Measurements from ENCODE around the gene EEPD1. TPM values are rescaled to one million over a fixed set of nuclear protein-coding genes. Genes with fewer than 3 reads are reported as not detected.

The EEPD1 gene
- total RNA-seq, 1 donor from 2014 or later, result 19.3 TPM

DNA sequence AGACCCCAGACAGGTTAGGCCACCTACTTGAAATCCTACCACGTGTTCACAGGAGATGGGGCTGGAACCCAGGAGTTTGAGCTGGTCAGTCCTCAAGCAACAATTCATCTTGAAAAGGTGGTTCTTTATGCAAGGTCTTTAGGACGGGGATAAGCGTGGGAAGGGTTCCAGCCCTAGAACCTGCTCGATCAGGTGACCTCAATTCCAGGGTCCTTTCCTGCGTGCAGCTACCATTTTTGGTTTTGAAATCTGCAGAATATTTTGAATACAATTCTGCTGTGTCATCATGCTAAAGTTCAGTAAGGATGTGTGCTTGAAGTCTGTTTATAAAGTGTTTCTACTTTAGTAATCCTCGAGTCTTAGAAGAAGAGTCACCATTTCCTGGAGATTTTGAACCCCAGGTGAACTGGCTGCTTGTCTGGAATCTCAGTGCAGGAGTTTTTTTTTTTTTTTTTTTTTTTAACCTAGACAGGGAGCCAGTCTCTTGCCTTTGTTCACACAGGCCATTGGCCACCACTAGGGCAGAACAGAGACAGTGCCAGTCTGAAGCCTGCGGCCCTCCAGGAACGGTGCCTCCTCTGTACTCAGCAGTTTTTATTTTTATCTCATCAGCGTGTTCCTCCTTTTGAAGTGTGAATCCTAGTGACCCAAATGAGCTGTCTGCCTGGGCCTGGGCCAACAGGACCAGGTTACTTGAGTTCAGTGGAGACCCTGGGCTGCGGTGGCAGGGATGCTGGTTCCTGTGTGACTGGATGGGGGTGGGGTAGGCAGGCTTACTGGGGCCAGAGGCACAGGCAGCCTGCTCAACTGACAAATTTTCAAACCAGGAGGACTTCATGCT, 54.6 kb downstream of the EEPD1 start:
- DNase-seq (ENCODE audit: low spot score), result peak; percentile 70
- ATAC-seq, result peak; percentile 87
- intact Hi-C loops (cut with DNase I), result no loop called here

GRCh38 chr7:36208426-36208825, 55.4 kb downstream of the EEPD1 start:
- DNase-seq (ENCODE audit: low spot score), result no peak
- intact Hi-C loops (cut with DNase I), result no loop called here
- peak; percentile 43 for ATAC-seq

DNA sequence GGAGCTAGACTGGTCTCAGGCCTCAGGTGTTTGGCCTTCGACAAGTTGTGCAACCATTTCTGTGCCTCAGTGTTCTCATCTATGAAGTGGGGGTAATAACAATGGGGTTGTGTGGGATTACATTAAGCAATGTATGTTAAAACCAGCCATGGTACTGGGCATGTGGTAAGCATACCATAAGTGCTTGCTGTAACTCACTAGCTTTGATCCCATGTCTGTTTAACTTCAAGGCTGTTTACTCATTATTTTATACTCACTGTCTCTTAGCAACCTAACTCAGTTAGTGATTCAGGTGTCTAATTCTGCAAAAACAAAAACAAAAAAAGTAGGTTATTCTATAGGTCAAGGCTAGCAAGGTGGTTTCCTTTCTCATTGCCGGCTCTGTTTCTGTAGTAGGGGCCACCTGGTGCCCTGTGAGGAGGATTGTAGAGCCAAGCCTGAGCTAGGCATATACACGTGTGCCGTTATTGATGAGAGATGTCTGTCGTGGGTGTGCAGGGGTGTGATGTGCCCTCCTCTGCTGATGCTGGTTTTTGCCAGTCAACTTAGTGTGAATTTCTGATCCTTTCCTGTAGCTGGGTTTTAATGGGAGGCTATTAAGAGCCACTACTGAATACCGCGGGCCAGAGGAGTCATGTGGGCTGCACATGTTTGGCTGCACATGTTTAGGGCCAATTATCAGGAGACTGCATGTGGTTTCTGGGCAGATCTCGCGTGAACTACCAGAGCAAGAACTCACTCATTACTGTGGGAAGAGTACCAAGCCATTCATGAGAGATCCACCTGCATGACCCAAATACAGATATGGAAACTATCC, 56.2 kb downstream of the EEPD1 start:
- DNase-seq (ENCODE audit: low spot score) (no peak), ATAC-seq (peak; percentile 22)
- intact Hi-C loops (cut with DNase I), result no loop called here

DNA sequence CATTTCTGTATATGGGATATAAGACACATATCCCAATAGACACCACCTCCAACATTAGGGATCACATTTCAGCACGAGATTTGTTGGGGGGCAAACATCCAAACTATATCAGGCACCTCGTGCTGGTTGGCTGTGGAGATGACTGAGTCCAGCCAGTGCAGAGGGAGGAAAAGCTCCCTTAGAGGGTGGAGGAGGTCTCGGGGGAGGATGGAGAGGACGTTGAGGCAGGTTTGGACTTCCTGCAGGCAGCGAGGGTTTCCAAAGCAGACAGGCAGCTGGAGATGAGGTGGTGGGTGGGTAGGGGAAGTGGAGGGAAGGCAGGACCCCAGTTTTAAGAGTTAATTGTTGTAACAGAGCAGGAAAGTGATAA, 56.7 kb downstream of the EEPD1 start:
- intact Hi-C loops (cut with DNase I), result no loop called here
- DNase-seq (ENCODE audit: low spot score) (no peak), ATAC-seq (no peak)

- intact Hi-C loops (cut with DNase I), result no loop called here
- ATAC-seq, result no peak
- DNase-seq (ENCODE audit: low spot score), result no peak
Measured at GRCh38 chr7:36210291-36210922, 57.4 kb downstream of the EEPD1 start.

GRCh38 chr7:36214608-36215456, 61.8 kb downstream of the EEPD1 start:
- intact Hi-C loops (cut with DNase I), result no loop called here
- DNase-seq (ENCODE audit: low spot score), result no peak
- ATAC-seq, result peak; percentile 43

- intact Hi-C loops (cut with DNase I), result no loop called here
- no peak for DNase-seq (ENCODE audit: low spot score)
- ATAC-seq, result no peak
Measured at GRCh38 chr7:36215457-36215765, 62.4 kb downstream of the EEPD1 start.

DNA sequence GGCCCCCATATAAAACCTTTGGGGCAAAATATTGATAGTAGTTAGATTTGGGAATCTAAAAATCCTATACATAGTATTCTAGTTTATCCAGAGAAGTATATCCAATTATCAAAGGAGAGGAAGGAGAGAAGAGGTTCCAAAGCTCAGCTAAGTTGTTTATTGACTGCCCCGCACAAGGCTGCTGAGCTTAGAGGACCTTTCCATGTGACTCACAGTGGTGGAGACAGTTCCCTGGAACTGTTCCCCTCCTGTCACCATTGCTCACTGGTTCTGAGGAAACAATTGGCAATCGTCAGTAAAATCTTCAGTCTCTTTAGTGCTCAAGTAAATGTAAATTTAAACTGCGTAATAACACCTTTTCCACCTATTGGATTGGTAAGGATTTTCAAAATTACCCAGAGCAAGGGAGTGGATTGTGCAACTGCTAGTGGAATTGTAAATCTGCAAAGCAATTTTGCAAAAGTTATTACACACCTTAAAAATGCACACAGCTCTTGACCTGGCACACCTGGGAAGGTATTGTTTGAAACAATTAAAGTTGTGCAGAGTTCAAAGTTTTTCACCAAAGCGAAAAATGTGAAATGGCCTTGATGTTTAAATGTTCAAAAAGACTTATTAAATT, 63.1 kb downstream of the EEPD1 start:
- intact Hi-C loops (cut with DNase I), result no loop called here
- no peak for DNase-seq (ENCODE audit: low spot score)
- peak; percentile 65 for ATAC-seq

DNA sequence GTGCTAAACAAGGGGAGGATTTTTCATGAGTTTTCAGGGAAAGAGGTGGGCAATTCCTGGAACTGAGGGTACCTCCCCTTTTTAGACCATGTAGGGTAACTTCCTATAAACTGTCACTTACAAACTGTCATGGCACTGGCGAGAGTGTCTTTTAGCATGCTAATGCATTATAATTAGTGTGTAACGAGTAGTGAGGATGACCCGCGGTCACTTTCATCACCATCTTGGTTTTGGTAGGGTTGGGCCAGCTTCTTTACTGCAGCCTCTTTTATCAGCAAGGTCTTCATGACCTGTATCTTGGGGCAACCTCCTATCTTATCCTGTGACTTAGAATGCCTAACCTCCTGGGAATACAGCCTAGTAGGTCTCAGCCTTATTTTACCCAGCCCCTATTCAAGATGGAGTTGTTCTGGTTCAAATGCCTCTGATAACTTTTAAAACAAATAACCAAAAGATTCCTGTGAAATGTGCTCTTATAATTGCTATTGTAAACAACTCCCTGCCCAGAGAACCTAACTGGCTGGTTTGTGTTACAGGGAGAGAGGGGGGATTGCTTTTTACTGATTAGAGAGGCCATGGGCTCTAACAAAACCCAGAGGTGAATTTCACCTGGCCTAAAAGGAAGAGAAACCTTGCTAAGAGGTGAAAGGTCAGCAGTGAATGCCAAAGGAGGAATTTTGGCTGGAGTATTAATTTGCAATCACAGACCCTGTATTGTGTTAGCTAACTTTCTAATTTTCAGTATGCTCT, 64.3 kb downstream of the EEPD1 start:
- DNase-seq (ENCODE audit: low spot score), result no peak
- ATAC-seq, result no peak
- intact Hi-C loops (cut with DNase I), result no loop called here

DNA sequence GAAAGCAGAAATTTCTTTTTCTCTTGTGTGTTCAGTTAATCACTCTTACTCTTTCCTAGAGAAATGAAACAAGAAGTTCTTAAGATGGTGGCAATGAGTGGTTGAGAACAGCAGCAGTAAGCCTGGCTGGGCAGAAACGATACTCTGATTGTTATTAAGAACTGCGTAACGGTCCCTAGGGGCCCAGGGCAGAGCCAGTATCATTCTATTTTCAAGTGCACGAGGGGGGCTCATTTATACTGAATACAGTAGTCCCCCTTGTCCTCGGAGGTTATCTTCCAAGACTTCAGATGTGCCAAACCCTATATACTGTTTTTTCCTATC, 64.9 kb downstream of the EEPD1 start:
- DNase-seq (ENCODE audit: low spot score) (no peak), ATAC-seq (no peak)
- intact Hi-C loops (cut with DNase I), result no loop called here

- no peak for ATAC-seq
- intact Hi-C loops (cut with DNase I), result no loop called here
Measured at GRCh38 chr7:36219429-36219828, 66.4 kb downstream of the EEPD1 start.

DNA sequence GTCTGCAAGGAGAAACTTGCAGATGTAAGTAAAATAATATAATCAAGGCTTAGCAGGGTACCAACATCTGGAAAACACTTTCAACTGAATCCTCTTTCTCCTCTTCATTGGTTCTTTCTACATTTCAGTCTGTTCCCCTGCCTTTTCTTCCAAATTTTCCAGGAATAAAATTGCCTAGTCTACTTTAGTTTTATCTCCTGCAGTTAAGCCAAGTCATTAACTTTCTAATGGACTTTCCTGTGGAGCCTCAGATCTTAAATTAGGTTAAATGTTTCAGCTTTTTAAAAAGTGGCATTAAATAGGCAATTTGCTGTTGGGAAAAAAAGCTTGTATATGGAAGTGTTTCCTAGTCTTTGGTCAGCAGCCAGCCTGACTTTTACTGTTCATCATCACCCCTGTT, 70.8 kb downstream of the EEPD1 start:
- ATAC-seq (no peak), DNase-seq (ENCODE audit: low spot score) (no peak)
- intact Hi-C loops (cut with DNase I), result no loop called here

More at GRCh38 chr7:36219429-36219828, 66.4 kb downstream of the EEPD1 start:
- DNase-seq (ENCODE audit: low spot score), result no peak

DNA sequence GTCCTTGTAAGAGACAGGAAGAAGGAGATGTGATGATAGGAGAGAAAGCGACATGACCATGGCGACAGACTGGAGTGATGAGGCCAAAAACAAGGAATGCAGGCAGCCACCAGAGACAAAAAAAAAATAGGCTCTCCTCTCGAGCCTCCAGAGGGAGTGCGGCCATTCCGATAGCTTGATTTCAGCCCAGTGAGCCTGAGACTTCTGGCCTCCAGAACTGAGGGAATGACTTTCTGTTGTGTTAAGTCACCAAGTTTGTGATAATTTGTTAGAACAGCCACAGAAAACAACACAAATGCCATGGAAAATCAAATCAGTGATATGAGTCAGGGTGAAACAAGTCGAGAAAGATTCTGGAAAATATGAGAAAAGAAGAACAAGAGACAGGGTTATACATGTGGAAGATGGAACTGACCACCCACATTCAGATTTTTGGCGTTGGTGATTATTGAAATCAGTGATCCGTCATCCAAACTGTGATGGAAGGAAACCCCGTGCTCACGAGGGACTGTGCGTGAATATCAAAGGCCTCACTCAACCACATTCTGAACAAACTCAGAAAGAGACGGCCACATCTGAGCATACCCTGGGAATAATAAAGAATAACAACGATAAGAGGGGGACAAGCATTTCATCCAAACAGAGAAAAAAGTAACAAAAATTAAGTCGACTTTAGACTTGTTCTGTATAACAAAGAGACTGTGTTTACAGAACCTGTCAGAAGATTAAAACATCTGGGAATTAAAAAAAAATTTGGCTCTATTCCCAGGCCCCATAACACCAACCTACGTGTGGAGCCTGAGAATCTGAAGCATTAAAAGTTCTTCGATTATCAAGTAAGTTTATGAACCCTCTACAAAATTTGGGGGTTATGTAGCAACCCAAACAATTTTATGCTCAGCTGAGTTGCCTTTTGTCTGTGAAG, 72.1 kb downstream of the EEPD1 start:
- intact Hi-C loops (cut with DNase I), result no loop called here

GRCh38 chr7:36226151-36226550, 73.1 kb downstream of the EEPD1 start:
- intact Hi-C loops (cut with DNase I), result no loop called here
- DNase-seq (ENCODE audit: low spot score) (no peak), ATAC-seq (no peak)

More for the DNA sequence above, 72.1 kb downstream of the EEPD1 start:
- DNase-seq (ENCODE audit: low spot score) (no peak), ATAC-seq (peak; percentile 57)

DNA sequence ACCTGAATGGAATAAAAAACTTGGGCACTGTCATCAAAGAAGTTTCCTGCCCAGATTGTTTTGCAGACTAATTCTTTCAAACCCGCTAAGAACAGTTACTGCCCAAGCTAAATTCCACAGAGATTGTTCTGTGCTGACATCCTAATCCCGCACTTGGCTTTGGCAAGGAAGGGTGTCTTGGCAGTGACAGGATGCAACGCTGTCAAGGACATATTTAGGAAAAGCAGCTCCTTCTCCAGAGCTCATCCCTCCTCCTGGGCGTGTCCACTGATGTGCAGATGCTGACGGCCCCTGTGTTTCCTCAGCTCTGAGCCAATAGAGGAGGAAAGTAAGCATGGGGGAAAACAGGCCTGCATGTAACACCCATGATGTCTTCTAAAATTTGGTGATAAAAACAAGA, 74.2 kb downstream of the EEPD1 start:
- ATAC-seq (peak; percentile 77), DNase-seq (ENCODE audit: low spot score) (no peak)
- intact Hi-C loops (cut with DNase I), result no loop called here

- intact Hi-C loops (cut with DNase I), result no loop called here
- ATAC-seq (no peak), DNase-seq (ENCODE audit: low spot score) (no peak)
Measured at GRCh38 chr7:36228039-36228438, 75.0 kb downstream of the EEPD1 start.

DNA sequence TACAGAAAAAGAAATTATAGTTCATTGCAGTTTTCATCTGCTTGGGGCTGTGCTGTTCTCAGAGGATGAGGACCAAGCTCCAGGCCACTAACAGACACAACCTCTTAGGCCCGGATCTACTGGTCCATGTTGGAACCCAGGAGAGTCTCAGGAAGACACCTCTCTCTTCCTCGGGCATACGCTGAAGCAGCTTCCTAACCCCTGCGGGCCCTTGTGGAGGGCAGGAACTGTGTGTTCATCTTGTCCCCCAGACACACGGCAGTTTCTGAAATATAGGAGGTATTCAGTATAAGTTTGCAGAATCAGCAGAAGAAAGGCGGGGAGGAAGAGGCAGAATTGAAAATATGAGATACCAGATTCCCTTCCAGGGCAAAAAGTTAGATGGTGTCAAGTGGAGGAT, 78.4 kb downstream of the EEPD1 start:
- DNase-seq (ENCODE audit: low spot score), result no peak
- ATAC-seq, result no peak
- intact Hi-C loops (cut with DNase I), result no loop called here

Data from sciatic nerve (tissue), 2 donors.